Measurements from ENCODE around the gene GRIN2A.

Gene GRIN2A

DNA sequence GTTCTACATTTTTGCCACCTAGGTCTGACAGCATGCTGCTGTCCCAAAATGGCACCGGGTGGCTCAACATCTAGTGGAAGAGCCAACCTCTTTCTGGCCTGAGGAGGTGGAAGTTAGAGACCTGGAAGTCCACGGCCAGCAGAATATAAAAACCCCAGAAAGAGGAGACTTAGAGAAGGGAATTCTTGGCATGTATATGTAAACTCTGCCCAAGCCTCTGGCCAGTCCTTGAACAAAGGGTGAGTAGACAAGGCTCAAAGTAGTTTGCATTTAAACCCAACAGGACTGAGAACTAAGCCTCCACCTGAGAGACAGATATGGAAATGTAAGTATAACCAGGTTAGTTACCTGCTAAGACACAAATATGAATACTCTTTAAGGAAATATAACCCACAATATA lies 210.3 kb downstream of the GRIN2A start:
- no peaks in the 10 kb centered on the region for H3K4me1 ChIP-seq (ENCODE audit: low read length)
- no peak overlapping the region for H3K4me3 ChIP-seq (ENCODE audit: low read length)
- no peaks in the 10 kb centered on the region for H3K9me2 ChIP-seq (replicated peaks; ENCODE audit: insufficient read depth, low read length)
- no peak overlapping the region for H3K9ac ChIP-seq (ENCODE audit: low read length)
- no peaks in the 10 kb centered on the region for H3K79me2 ChIP-seq (ENCODE audit: low read length)
- H2AFZ ChIP-seq (ENCODE audit: low read length), result no peak overlapping the region
- TF ChIP-seq, protein P1, sequence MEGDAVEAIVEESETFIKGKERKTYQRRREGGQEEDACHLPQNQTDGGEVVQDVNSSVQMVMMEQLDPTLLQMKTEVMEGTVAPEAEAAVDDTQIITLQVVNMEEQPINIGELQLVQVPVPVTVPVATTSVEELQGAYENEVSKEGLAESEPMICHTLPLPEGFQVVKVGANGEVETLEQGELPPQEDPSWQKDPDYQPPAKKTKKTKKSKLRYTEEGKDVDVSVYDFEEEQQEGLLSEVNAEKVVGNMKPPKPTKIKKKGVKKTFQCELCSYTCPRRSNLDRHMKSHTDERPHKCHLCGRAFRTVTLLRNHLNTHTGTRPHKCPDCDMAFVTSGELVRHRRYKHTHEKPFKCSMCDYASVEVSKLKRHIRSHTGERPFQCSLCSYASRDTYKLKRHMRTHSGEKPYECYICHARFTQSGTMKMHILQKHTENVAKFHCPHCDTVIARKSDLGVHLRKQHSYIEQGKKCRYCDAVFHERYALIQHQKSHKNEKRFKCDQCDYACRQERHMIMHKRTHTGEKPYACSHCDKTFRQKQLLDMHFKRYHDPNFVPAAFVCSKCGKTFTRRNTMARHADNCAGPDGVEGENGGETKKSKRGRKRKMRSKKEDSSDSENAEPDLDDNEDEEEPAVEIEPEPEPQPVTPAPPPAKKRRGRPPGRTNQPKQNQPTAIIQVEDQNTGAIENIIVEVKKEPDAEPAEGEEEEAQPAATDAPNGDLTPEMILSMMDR (IDR thresholded peaks at IDR 0.05; ENCODE audit: low read length), result no peak
- H4K20me1 ChIP-seq (ENCODE audit: insufficient read depth, low read length), result no peaks in the 10 kb centered on the region
- H3F3A ChIP-seq (ENCODE audit: insufficient read depth, low read length), result no peaks in the 10 kb centered on the region
- no peak for DNase-seq
- H3K4me2 ChIP-seq (ENCODE audit: low read depth, low read length), result no peak overlapping the region
- H3K9me3 ChIP-seq (replicated peaks; ENCODE audit: insufficient read depth, low read length), result no peaks in the 10 kb centered on the region
- no peaks in the 10 kb centered on the region for H3K27me3 ChIP-seq (replicated peaks; ENCODE audit: insufficient read depth, low read length)
- H3K36me3 ChIP-seq (replicated peaks; ENCODE audit: insufficient read depth, low read length), result no peaks in the 10 kb centered on the region
- no peak overlapping the region for H3K27ac ChIP-seq (ENCODE audit: low read length)

DNA sequence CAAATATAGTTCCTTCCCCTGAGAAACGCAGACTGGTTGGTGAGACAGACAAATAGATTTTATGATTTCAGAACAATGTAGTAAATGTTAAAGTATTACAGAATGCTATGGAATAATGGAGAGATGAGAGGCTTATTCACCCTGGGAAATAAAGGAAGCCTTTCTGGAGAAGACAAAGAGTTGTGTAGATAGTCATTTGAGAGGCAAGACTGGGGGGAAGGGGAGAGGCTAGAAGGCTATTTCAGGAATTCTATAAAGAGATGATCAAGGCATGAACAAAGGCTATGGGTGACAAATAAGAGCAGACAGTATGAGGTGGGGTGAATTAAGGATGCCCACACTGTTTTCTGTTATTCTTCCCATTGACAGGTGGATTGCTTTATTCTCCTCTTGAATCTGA lies 211.4 kb downstream of the GRIN2A start:
- no peak overlapping the region for H3K9ac ChIP-seq (ENCODE audit: low read length)
- no peaks in the 10 kb centered on the region for H3K79me2 ChIP-seq (ENCODE audit: low read length)
- H3K27ac ChIP-seq (ENCODE audit: low read length), result no peak overlapping the region
- DNase-seq, result no peak
- H3F3A ChIP-seq (ENCODE audit: insufficient read depth, low read length), result no peaks in the 10 kb centered on the region
- no peaks in the 10 kb centered on the region for H3K9me2 ChIP-seq (replicated peaks; ENCODE audit: insufficient read depth, low read length)
- H3K36me3 ChIP-seq (replicated peaks; ENCODE audit: insufficient read depth, low read length), result no peaks in the 10 kb centered on the region
- no peak overlapping the region for H3K4me3 ChIP-seq (ENCODE audit: low read length)
- no peak for TF ChIP-seq EZH2 (optimal IDR thresholded peaks at IDR 0.05; ENCODE audit: low read depth, low read length)
- TF ChIP-seq, protein P1 (IDR thresholded peaks at IDR 0.05; ENCODE audit: low read length), result no peak
- TF ChIP-seq EZH2phosphoT487 (IDR thresholded peaks at IDR 0.05; ENCODE audit: low read length), result no peak
- H2AFZ ChIP-seq (ENCODE audit: low read length), result no peak overlapping the region
- H4K20me1 ChIP-seq (ENCODE audit: insufficient read depth, low read length), result no peaks in the 10 kb centered on the region
- H3K4me1 ChIP-seq (ENCODE audit: low read length), result no peaks in the 10 kb centered on the region
- no peaks in the 10 kb centered on the region for H3K27me3 ChIP-seq (replicated peaks; ENCODE audit: insufficient read depth, low read length)
- no peak overlapping the region for H3K4me2 ChIP-seq (ENCODE audit: low read depth, low read length)
- H3K9me3 ChIP-seq (replicated peaks; ENCODE audit: insufficient read depth, low read length), result no peaks in the 10 kb centered on the region

DNA sequence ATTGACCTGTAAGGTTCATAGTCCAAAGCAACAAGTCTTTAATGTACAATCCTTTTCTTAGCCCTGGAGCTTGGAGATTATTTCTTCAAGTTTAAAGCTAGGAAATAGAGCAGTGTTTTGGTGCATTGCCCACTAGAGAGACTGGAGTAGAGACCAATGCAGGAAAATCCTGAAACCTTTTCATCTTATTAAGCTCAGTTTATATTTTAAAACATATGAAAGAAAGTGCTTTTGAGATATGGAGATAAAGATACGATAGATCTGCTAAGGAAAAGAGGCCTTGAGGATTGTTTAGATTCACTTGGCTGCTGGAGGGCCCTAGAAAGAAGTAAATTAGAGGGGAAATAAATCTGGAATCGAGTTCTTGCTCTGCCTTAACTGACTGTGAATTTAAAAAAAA lies 212.0 kb downstream of the GRIN2A start:
- H3K4me3 ChIP-seq (ENCODE audit: low read length), result no peak overlapping the region
- no peak overlapping the region for H3K9ac ChIP-seq (ENCODE audit: low read length)
- H4K20me1 ChIP-seq (ENCODE audit: insufficient read depth, low read length), result no peaks in the 10 kb centered on the region
- DNase-seq, result no peak
- no peaks in the 10 kb centered on the region for H3K36me3 ChIP-seq (replicated peaks; ENCODE audit: insufficient read depth, low read length)
- no peaks in the 10 kb centered on the region for H3K27me3 ChIP-seq (replicated peaks; ENCODE audit: insufficient read depth, low read length)
- no peak overlapping the region for H3K4me2 ChIP-seq (ENCODE audit: low read depth, low read length)
- H3K9me2 ChIP-seq (replicated peaks; ENCODE audit: insufficient read depth, low read length), result no peaks in the 10 kb centered on the region
- H2AFZ ChIP-seq (ENCODE audit: low read length), result no peak overlapping the region
- no peaks in the 10 kb centered on the region for H3K79me2 ChIP-seq (ENCODE audit: low read length)
- H3K4me1 ChIP-seq (ENCODE audit: low read length), result no peaks in the 10 kb centered on the region
- H3F3A ChIP-seq (ENCODE audit: insufficient read depth, low read length), result no peaks in the 10 kb centered on the region
- H3K27ac ChIP-seq (ENCODE audit: low read length), result no peak overlapping the region
- TF ChIP-seq EZH2phosphoT487 (IDR thresholded peaks at IDR 0.05; ENCODE audit: low read length) (no peak), EZH2 (optimal IDR thresholded peaks at IDR 0.05; ENCODE audit: low read depth, low read length) (no peak)
- TF ChIP-seq, protein P1 (IDR thresholded peaks at IDR 0.05; ENCODE audit: low read length), result no peak
- H3K9me3 ChIP-seq (replicated peaks; ENCODE audit: insufficient read depth, low read length), result no peaks in the 10 kb centered on the region
